ENCODE results near the gene SAG.

Gene SAG

DNA sequence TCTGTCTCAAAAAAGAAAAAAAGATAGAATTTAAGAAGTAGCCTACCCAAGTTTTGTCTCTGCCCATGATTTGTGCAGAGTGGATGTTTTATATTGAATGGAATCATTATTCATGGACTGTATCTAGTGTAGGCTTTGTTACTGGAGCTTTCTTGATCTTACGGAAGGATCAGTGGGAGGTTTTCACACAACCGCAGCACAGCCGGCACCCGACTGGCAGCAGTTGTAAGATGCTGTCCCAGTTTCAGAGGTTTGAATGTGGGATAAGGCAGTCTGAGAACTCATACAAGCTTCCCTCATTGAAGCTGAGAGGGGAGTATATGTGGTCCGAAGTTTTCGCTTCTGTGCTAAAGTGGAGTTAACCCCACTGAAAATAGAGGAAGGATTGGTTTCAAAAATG lies 19.7 kb upstream of the SAG start:
- in situ Hi-C loops (cut with MboI; ENCODE audit: low sequenced_read_pairs): no loop called here

DNA sequence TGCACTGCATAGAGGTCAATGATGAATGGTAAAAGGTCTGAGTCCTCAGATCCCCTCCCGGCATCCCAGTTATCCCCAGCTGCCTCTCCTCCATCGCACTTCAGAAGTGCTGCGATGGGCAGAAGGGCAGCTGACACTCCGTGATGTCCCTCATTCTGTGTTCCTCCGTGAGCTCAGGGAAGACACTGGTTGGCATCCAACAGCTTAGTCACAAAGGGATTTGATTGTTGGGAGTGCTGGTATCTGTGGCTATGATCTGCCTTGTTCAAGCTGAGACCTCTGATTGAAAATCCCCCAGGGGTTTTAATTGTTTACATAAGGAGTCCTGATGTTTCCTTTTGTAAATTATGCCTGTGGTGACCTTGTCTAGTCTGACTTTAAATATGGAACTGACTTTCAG lies 19.0 kb upstream of the SAG start:
- in situ Hi-C loops (cut with MboI; ENCODE audit: low sequenced_read_pairs): no loop called here

DNA sequence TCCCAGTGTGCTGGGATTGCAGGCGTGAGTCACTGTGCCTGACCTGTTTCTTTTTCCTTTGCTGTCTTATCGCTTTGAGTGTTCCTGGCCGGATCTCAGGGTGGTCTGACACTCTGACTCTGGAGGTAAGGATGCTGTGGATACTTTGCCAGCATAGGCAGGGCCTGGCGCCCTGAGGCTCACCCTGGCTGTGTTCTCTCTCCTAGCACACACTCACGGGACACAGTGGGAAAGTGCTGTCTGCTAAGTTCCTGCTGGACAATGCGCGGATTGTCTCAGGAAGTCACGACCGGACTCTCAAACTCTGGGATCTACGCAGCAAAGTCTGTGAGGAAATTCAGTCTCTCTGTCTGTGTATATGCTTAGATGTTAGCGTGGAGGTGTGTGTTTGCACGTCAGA lies 18.0 kb upstream of the SAG start:
- in situ Hi-C loops (cut with MboI; ENCODE audit: low sequenced_read_pairs): no loop called here

DNA sequence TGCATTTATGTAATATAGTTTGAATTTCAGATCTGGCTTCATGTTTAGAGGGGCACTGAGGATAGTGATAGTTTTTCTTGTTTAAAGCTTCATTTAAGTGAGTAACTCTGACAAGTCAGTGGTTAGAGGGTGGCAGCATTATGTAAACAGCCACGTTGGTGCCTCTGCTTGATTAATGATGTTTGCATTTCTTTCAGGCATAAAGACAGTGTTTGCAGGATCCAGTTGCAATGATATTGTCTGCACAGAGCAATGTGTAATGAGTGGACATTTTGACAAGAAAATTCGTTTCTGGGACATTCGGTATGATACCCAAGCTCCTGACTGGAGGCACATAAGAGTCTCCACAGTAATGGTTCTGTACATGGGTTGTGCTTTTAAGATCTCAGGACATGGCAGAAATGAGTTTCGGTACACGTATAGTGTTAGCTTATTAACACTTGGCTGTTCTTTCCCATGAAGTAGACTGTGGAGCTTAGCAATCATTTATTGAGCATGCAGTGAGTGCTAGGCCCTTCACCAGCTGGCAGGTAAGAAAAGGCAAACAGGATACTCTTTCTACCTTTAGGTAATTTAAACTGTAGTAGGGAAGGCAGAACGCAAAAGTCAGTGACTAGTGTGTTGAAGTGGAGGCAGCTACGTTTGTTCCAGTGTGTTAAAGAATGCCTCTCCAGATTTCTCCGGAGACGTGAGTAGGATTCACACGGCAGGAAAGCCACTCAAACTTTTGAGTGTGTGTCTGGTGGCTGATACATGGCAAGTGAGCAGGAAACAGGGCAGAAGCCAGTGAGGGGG lies 17.4 kb upstream of the SAG start:
- in situ Hi-C loops (cut with MboI; ENCODE audit: low sequenced_read_pairs): no loop called here

DNA sequence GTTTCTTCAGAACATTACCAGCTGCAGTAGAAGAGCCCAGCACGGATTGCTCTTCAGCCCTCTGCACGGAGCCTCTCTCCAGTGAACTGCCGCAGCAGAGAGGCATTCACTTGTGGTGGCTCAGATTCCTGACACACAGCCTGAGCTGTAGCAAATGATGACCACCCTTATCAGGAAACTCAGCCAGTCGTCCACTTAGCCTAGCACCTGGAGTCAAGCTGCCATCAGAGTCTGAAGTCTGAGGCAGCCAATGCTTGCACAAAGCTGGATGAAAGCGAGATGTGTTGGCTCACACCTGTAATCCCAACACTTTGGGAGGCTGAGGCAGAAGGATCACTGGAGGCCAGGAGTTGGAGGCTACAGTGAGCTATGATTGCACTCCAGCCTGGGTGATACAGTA lies 11.7 kb upstream of the SAG start:
- in situ Hi-C loops (cut with MboI; ENCODE audit: low sequenced_read_pairs): no loop called here

DNA sequence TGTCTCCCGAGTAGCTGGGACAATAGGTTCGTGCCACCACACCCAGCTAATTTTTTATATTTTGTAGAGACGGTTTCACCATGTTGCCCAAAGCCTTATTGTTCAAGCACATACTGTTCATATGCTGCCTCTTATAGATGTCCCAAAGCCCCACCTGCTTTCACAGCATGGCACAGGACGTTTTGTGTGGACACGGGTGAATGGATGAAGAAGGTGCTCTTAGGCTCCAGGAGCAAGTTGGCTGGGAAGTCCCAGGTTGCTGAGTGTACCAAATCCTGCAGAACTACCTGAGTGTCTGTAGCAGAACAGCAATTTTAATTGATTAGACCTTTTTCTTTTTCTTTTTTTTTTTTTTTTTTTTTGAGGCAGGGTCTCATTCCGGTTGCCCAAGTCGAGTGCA lies 10.5 kb upstream of the SAG start:
- in situ Hi-C loops (cut with MboI; ENCODE audit: low sequenced_read_pairs): no loop called here

DNA sequence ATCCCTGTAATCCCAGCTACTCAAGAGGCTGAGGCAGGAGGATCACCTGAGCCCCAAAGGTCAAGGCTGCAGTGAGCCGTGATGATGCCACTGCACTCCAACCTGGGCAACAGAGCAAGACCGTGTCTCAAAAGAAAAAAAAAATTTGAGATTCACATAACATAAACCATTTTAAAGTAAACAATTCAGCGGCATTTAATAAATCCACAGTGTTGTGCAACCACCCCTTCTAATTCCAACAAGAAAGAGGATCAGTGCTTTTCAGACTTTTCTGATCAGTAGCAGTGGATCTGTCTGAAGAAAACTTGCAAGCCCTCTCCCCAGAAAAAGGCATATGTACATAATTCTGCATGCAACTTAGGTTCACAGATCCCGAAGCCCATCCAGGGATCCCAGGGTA lies 7.2 kb upstream of the SAG start:
- in situ Hi-C loops (cut with MboI; ENCODE audit: low sequenced_read_pairs): no loop called here

DNA sequence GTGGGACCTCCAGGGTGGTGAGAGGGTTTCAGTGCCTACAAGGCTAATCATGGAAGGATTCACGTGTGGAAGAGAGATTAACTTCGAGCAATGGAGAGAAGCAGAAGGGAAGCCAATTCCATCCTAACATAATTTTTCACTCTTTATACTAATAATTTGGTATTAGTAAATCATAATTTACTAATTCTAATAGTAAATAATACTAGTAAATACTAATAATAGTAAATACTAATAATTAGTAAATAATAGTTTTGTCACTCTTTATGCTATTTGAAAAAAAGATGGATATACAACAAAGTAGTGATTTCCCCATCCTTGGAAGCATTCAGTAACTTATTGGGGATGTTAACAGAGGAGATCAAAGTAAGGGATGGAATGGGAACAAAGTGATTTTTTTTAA lies 6.4 kb upstream of the SAG start:
- in situ Hi-C loops (cut with MboI; ENCODE audit: low sequenced_read_pairs): no loop called here

DNA sequence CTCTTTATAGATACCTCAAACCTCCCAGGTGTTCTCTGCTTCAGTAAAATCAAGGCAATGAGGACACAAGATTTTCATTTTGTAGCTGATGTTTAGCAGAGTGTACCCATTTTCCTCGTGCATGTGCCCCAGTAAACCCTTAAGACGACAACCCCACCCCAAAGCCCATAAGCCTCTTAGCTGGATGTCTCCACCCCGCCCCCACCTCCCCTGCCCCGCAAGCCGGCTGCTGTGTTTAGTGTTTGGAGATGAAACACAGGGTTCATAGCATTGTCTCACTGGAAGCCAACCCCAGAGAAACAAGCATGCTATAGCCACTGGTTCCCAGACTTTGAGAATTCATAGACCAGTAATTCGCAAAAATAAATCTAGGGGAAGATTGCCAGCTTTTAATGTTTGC lies 5.8 kb upstream of the SAG start:
- in situ Hi-C loops (cut with MboI; ENCODE audit: low sequenced_read_pairs): no loop called here

DNA sequence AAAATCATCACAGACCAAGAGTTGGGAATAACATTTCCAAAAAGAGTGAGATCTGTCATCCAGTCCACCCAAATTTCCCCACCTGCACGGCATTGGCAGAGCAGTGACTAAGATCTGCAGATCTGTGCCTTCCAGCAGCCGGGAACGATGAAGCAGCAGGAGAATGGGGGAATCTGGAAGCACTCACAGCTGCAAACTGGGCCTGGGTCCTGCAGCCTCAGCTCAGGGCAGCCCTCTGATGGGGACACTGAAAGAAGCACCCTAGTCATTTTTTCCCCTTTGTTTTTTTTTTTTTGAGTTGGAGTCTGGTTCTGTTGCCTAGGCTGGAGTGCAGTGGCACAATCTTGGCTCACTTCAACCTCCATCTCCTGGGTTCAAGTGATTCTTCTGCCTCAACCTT lies 4.4 kb upstream of the SAG start:
- in situ Hi-C loops (cut with MboI; ENCODE audit: low sequenced_read_pairs): no loop called here

DNA sequence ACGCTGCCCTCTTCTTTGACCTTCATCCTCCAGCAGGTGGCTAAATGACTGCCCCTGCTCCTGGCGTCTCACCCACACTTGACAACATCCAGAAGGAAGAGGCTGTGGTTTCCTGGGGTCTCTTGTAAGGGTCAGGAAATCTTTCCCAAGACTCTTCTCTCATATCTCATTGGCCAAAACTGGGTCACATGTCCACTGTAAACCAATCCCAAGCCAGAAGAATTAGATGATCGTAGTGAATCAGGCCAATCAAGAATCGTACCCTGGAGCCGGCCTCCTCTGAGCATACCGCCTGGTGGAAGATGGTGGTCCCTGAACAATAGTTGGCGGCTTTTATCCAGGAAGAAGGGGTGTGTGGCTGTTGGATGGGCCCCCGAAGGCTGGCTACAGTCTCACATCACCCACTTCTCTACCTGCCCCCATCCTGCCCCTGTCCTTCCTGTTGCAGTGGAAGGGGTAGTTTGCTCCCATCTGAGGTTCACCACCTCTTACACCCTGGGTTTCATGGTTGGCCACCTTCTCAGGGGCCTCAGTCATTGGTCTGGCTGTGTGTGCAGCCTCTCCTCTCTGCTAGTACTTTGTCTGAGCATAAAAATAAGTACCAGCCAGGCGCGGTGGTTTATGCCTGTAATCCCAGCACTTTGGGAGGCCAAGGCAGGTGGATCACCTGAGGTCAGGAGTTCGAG lies 3.8 kb downstream of the SAG start:
- in situ Hi-C loops (cut with MboI; ENCODE audit: low sequenced_read_pairs): no loop called here

DNA sequence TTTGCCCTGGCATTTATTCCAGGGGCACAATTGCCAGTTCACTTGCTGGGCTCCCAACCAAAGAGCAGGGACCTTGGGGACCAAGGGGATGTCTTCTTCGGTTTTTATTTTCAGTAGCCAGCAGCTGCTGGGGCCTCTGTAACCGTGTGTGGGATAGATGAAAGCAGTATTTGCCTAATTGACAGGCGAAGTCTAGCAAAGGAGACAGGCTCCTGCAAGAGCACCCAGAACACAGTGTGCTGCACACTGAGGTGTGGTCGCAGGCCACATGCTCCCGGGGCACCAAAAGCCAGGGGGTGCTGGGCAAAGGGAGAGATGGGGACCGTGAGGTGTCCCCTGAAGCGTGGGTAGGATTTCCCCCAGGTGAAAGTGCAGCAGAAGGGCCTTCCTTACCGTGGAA lies 5.3 kb downstream of the SAG start:
- in situ Hi-C loops (cut with MboI; ENCODE audit: low sequenced_read_pairs): no loop called here

DNA sequence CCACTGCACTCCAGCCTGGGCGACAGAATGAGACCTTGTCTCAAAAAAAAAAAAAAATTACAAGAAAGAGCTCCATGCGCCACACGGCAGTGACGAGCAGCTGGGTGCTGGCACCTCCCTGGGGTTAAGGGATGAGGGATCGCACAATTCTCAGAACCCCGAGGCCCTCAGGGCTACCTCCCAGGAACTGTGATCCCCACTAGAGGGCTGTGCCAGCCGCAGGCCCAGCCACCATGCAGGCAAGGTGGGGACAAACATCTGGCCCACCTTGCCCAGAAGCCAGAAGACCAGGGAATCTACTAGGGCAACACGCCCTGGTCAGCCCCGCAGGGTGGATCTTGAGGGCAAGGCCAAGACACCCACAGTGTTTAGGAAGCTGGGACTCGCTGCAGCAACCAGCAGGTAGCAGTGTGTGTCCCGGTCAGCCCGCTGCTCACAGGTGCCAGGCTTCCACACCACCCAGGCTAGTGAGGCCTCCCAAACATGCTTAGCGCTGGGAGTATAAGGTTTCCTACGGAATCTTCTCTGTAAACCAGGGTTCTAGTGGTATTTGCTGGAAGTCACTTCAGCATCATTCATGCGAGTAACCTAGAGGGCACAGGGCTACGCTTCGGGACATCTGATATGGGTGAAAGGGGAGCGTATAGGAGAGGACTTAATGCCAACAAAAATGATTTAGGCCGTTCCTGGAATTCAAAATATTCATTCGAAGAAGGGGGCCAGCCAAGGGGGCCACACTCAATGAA lies 6.7 kb downstream of the SAG start:
- in situ Hi-C loops (cut with MboI; ENCODE audit: low sequenced_read_pairs): no loop called here

DNA sequence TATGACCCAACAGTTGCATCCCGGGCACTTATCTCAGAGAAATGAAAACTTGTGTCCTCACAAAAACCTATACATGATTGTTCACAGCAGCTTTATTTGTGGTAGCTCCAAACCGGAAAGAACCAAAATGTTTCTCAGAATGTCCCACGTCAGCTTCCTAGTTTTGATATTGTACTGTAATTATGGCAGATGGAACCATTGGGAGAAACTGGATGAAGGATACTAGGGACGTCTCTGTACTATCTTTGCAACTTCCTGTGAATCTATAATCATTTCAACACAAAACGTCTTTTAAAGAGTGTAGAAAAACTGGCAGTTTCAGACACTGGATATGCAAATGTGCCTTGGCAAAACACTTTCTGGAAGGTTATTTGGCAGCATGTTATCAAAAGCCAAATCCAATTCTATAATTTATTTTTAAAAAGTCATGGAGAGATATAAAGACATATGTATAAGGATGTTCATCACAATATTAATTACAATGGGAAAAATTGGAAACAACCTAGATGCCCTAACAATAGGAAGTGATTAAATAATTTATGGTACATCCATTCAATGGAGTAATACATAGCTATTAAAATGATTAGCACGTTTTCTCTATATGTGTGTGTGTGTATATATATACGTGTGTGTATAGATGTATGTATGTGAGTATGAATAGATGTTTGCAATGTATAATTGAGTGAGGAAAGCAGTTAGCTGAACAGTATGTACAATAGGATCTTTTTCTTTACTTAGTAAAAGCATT lies 9.8 kb downstream of the SAG start:
- in situ Hi-C loops (cut with MboI; ENCODE audit: low sequenced_read_pairs): no loop called here

DNA sequence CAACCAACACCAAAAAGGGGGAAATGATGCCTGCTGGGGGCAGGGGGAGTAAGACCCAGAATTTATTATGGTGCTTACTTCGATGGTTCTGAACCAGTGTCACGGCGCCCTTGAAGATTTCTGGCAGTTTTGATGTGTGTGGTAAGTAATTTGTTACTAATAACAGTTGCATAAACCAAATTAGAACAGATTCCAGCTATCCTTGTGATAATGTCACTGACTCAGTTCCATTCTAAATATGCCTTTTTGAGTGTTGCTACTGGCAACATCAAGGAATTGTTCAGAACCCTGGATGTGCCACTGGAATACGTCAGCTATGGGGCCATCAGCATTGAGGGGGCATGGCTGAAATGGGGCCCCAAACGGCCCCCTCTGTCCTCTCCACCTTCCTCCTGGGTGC lies 11.6 kb downstream of the SAG start:
- in situ Hi-C loops (cut with MboI; ENCODE audit: low sequenced_read_pairs): no loop called here

DNA sequence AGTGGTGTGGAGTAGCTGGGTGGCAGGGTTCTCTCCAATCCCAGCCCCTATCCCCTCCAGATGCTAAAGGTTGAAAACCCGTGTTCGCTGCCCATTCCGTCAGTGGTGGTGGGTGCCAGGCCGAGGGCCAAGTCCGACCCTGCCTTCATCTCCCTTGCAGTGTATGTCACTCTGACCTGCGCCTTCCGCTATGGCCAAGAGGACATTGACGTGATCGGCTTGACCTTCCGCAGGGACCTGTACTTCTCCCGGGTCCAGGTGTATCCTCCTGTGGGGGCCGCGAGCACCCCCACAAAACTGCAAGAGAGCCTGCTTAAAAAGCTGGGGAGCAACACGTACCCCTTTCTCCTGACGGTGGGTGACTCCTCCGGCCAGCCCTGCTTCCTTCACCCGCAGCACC lies 12.9 kb downstream of the SAG start:
- in situ Hi-C loops (cut with MboI; ENCODE audit: low sequenced_read_pairs): no loop called here

DNA sequence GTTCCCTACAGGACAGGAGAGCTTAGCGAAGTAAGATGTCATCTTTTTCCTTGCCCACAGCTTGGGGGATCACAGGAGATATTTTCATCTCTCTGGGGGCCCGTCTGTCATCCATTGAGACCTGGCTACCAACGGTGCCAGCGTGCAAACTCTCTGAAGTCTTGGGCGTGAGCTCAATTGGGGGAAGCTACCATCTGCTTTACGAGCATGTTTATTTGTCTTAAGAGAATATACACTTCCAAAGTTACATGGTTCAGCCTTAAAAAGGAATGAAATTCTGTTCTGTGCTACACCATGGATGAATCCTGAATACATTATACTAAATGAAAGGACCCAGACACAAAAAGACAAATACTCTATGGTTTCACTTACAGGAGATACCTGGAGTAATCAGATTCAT lies 13.6 kb downstream of the SAG start:
- in situ Hi-C loops (cut with MboI; ENCODE audit: low sequenced_read_pairs): no loop called here

DNA sequence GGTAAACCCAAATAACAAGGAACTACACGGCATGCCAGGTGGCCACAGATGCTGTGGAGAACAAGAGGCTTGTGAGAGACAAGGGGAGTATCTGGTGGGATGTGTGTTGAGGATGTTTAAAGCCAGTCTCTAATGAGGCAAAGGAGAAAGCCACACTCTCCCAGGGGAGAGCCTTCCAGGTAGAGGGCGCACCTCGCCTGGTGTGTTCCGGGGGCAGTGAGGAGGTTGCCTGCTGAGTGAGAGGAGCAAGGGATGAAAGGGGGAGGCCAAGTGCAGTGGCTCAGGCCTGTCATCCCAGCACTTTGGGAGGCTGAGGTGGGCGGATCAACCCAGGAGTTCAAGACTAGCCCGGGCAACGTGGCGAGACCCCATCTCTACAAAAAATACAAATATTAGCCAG lies 16.2 kb downstream of the SAG start:
- in situ Hi-C loops (cut with MboI; ENCODE audit: low sequenced_read_pairs): no loop called here

DNA sequence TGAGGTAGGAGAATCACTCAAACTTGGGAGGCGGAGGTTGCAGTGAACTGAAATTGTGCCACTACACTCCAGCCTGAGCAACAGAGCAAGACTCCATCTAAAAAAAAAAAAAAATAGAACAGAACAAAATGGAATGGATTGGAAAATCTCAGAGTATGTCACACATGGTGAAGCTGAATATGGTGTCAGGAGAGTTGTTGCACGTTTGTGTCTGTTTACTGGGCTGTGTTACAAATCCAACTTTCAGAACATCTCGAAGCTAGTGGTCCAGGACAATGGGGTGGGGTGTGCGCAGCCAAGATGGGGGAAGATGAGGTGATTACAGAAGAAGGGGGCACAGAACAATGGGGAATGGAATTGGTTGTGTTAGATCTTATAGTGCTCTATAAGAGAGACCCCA lies 17.6 kb downstream of the SAG start:
- in situ Hi-C loops (cut with MboI; ENCODE audit: low sequenced_read_pairs): no loop called here

DNA sequence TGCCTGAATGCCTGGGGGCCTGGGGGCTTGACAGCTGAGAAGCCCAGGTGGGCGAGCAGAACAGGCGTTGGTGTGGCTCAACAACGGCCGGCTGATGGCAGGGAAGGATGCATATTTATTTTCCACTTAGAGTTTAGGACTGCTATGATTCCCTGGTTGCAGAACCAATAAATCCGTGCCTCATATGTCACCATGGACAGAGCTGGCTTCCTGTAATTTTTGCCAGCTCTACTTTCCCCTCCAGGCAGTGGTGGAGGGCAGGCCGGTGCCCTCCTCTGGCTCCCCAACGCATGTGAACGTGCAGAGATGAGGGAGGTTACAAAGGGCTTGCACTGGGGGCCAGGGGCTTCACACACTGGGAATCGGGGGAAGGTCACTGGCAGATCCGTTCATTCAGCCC lies 18.2 kb downstream of the SAG start:
- in situ Hi-C loops (cut with MboI; ENCODE audit: low sequenced_read_pairs): no loop called here

DNA sequence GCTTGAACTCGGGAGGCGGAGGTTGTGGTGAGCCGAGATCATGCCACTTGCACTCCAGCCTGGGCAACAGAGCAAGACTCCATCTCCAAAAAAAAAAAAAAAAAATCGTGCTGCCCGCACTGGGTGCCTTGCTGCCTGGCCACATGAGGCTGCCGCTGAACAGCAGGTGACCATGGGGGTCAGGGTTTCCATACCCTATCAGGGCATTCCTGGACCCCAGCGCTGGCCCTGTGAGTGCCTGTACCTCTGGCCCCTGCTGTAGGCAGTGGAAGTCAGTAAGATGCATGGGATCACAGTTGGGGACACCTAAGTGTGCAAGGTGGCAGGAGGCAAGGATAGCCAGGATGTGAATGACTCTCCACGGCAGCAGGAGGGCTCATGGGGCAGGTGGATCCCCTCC lies 18.9 kb downstream of the SAG start:
- in situ Hi-C loops (cut with MboI; ENCODE audit: low sequenced_read_pairs): no loop called here

Measured in HL-60/S4 (cell line).